Measurements from ENCODE around the gene TADA1.
"Not testable (repeated sequence)": the region's sequence is repeated elsewhere in the genome, so short reads cannot be mapped to it uniquely, and the experiment has no call there.

TADA1 gene

GRCh38 chr1:166889776-166890175 lies 13.7 kb upstream of the TADA1 start:
- no peak for DNase-seq

GRCh38 chr1:166888373-166889111 lies 12.5 kb upstream of the TADA1 start:
- DNase-seq = no peak

- no peak for DNase-seq
Observed at GRCh38 chr1:166884971-166885370, 8.9 kb upstream of the TADA1 start.

- no peak for DNase-seq
Observed at GRCh38 chr1:166884040-166884642, 8.1 kb upstream of the TADA1 start.

- no peak for DNase-seq
Observed at GRCh38 chr1:166882893-166883292, 6.8 kb upstream of the TADA1 start.

GRCh38 chr1:166878173-166878917 lies 2.3 kb upstream of the TADA1 start:
- DNase-seq = not testable (repeated sequence)

- DNase-seq = no peak
Observed at GRCh38 chr1:166876540-166876838, 425 bp upstream of the TADA1 start.

- DNase-seq = no peak
Observed at GRCh38 chr1:166875302-166875733, 746 bp downstream of the TADA1 start.

- no peak for DNase-seq
Observed at GRCh38 chr1:166874464-166874863, 1.6 kb downstream of the TADA1 start.

- DNase-seq = no peak
Observed at GRCh38 chr1:166870584-166870983, 5.5 kb downstream of the TADA1 start.

- DNase-seq = no peak
Observed at GRCh38 chr1:166869318-166870099, 6.6 kb downstream of the TADA1 start.

- DNase-seq = no peak
Observed at GRCh38 chr1:166868639-166869038, 7.4 kb downstream of the TADA1 start.

- DNase-seq = no peak
Observed at GRCh38 chr1:166865926-166866325, 10.1 kb downstream of the TADA1 start.

- DNase-seq = no peak
Observed at GRCh38 chr1:166859597-166859996, 16.5 kb downstream of the TADA1 start.

- DNase-seq = no peak
Observed at GRCh38 chr1:166858726-166859419, 17.2 kb downstream of the TADA1 start.

- no peak for DNase-seq
Observed at GRCh38 chr1:166857995-166858394, 18.1 kb downstream of the TADA1 start.

- no peak for DNase-seq
Observed at GRCh38 chr1:166855558-166855957, 20.5 kb downstream of the TADA1 start.

GRCh38 chr1:166852918-166853317 lies 23.1 kb downstream of the TADA1 start:
- no peak for DNase-seq

GRCh38 chr1:166849135-166849534 lies 26.9 kb downstream of the TADA1 start:
- no peak for DNase-seq

- DNase-seq = no peak
Observed at GRCh38 chr1:166848193-166848592, 27.9 kb downstream of the TADA1 start.

- DNase-seq = no peak
Observed at GRCh38 chr1:166844791-166845190, 31.3 kb downstream of the TADA1 start.

Measured in fibroblast of skin of abdomen (primary cell).